Ishikawa (cell line): ENCODE measurements around the gene ASPN.

Source experiments
- CREB1 ChIP-seq: IDR thresholded peaks from 2 replicates; pipeline ENCODE4 v1.6.1; 2012; ENCODE audit warnings: low read depth
- EGR1 ChIP-seq: IDR thresholded peaks from 2 replicates; pipeline ENCODE4 v1.6.1; 2012
- EP300 ChIP-seq: IDR thresholded peaks from 2 replicates; pipeline ENCODE4 v1.6.1; 2012; ENCODE audit warnings: borderline replicate concordance
- MAX ChIP-seq: IDR thresholded peaks from 2 replicates; pipeline ENCODE4 v1.6.1; 2012
- RAD21 ChIP-seq: IDR thresholded peaks from 2 replicates; pipeline ENCODE4 v1.6.1; 2012; ENCODE audit warnings: low read depth
- TCF12 ChIP-seq: IDR thresholded peaks from 2 replicates; pipeline ENCODE4 v1.6.1; 2012; ENCODE audit warnings: low read depth
- YY1 ChIP-seq: IDR thresholded peaks from 2 replicates; pipeline ENCODE4 v1.6.1; 2012; ENCODE audit warnings: low read depth

DNA sequence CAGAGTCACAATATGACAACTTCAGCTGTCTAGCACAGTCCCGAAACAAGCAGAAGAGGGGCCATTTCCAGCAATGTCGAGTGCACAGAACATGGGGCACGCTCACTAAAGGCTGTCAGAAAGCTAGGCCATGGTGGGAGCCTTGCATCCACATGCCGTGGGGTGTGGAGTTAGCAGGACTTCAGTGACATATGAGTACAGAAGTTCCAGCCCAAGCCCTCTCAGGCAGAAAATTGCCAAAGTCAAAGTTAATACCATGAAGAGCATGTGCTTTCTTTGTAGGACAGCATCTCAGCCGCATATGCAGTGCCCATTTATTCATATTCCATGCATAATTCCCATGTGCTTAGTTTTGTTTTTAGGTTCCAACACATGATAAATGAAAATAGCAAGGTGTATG, 26.7 kb upstream of the ASPN start:
- TF ChIP-seq TCF12, result no peak
- TF ChIP-seq CREB1, result no peak
- TF ChIP-seq MAX, result no peak
- no peak for TF ChIP-seq RAD21
- no peak for TF ChIP-seq EP300
- no peak for TF ChIP-seq YY1
- TF ChIP-seq EGR1, result no peak
